Spleen (tissue), 11 donors: ENCODE data around the gene OTOA. TPM values are rescaled to one million over a fixed set of nuclear protein-coding genes. Genes with fewer than 3 reads are reported as not detected.

Source experiments
- DNase-seq: peaks from one replicate; pipeline ENCODE4 v3.0.0-alpha.2; 2020
- H3K27ac ChIP-seq, 8 donors: fragments of 200-600 bp; sonication (generic) in 7 of 8; 1 replicate in 4 of 8; 2 replicates in 4 of 8; pipeline versions ENCODE4 v1.5.0 to v1.8.0; 2016 to 2021; ENCODE audit warnings: inconsistent platforms in 4 of 8, mild to moderate bottlenecking in 4 of 8, moderate library complexity in 1 of 8
- H3K27me3 ChIP-seq, 7 donors: fragments of 200-600 bp; sonication (generic) in 6 of 7; replicated peaks in 1 of 7; 1 replicate in 4 of 7; 2 replicates in 3 of 7; pipeline versions ENCODE4 v1.5.0 to v1.8.0; 2016 to 2021; ENCODE audit warnings: inconsistent platforms in 3 of 7, mild to moderate bottlenecking in 1 of 7
- H3K36me3 ChIP-seq, 6 donors: fragments of 200-600 bp; sonication (generic) in 5 of 6; 1 replicate in 4 of 6; 2 replicates in 2 of 6; pipeline versions ENCODE4 v1.5.0 to v1.8.0; 2016 to 2021; ENCODE audit warnings: inconsistent platforms in 2 of 6
- H3K4me1 ChIP-seq, 6 donors: fragments of 200-600 bp; sonication (generic) in 5 of 6; 1 replicate in 3 of 6; 2 replicates in 3 of 6; pipeline versions ENCODE4 v1.5.0 to v1.8.0; 2016 to 2021; ENCODE audit warnings: inconsistent platforms in 3 of 6
- H3K4me3 ChIP-seq, 8 donors: fragments of 200-600 bp; sonication (generic) in 7 of 8; 1 replicate in 4 of 8; 2 replicates in 4 of 8; pipeline versions ENCODE4 v1.5.0 to v1.8.0; 2016 to 2021; ENCODE audit warnings: inconsistent platforms in 4 of 8, mild to moderate bottlenecking in 4 of 8, moderate library complexity in 2 of 8
- H3K9me3 ChIP-seq, 8 donors: fragments of 200-600 bp; sonication (generic) in 7 of 8; 1 replicate in 4 of 8; 2 replicates in 4 of 8; pipeline versions ENCODE4 v1.5.0 to v1.8.0; 2016 to 2021; ENCODE audit warnings: inconsistent platforms in 4 of 8
- POLR2A ChIP-seq, 3 donors: fragments of 450-650 bp; IDR thresholded peaks; one replicate each; pipeline ENCODE4 v1.5.1; 2017; ENCODE audit warnings: antibody characterized with exemption in 3 of 3, mild to moderate bottlenecking in 1 of 3
- POLR2AphosphoS5 ChIP-seq, 3 donors: sonication (generic); formaldehyde crosslinking; IDR thresholded peaks; one replicate each; pipeline ENCODE4 v1.5.1; 2017; ENCODE audit warnings: antibody characterized with exemption in 3 of 3
- WGBS, 5 donors: extraction: QIAGEN DNeasy Blood & Tissue Kit in 3 of 5; methylation state at CpG; one replicate each; pipeline versions ENCODE4 v1.1.5 to v1.1.7; 2013 to 2018; 5-methylcytosine and 5-hydroxymethylcytosine counted together
- intact Hi-C: fragments of 100-400 bp; cut with DNase I; formaldehyde crosslinking; loops from one replicate; pipeline ENCODE4 v1.15.0; 2023; ENCODE audit warnings: low total_unique reads
- polyA plus RNA-seq, 3 donors: library from polyadenylated mRNA; stranded (reverse); fragments of 200-250 nt; gene quantifications; one replicate each; pipeline ENCODE4 v1.2.1, GENCODE V29; 2013
- total RNA-seq, 7 donors: library from RNA; depleted of rRNA in 3 of 7; stranded (reverse); fragments of >200 nt in 3 of 7; fragmentation: NEBNext Ultra II Directional in 4 of 7; extraction: Animal tissue kit (Norgen Biotek cat#: 25700) in 4 of 7; gene quantifications; one replicate each; pipeline versions ENCODE4 v1.1.0 to v1.2.1, GENCODE V29; 2016 to 2021
- TF ChIP-seq, protein P1 (sequence below), 11 experiments: fragments of 200-600 bp in 7 of 11; fragments of 450-650 bp in 4 of 11; sonication (generic) in 4 of 11; IDR thresholded peaks in 8 of 11; conservative IDR thresholded peaks in 3 of 11; 1 replicate in 7 of 11; 2 replicates in 4 of 11; pipeline versions ENCODE4 v1.4.0 to v1.8.0; 2016 to 2021; ENCODE audit warnings: antibody characterized with exemption in 11 of 11, inconsistent platforms in 4 of 11, mild to moderate bottlenecking in 1 of 11
- donor health status: healthy with polysubstance abuse.
- donor health status: DM: no; HTN: no; CAD: no; lungs with moderate emphysema.
- donor health status: DM: no; HTN: no; CAD: no.
- donor health status: Bipolar disorder and iron deficiency.
- donor health status: healthy.
- donor health status: DM: no; HTN: no; CAD: no.
- donor health status: DM: yes; HTN: yes; CAD: no.

Gene OTOA
- total and polyA plus RNA-seq, 10 donors: 0.86 to 3.1 (median 2.2) TPM

- no peaks in the 10 kb centered on the region for H3K9me3 ChIP-seq
- WGBS, 5 donors: 85 to 95% (median 92%) methylated on average over 4 of the region's 4 CpGs
- no peaks in the 10 kb centered on the region for H3K36me3 ChIP-seq
- H3K27ac ChIP-seq: no peak overlapping the region
- no peak overlapping the region for H3K4me3 ChIP-seq
- H3K4me1 ChIP-seq: no peaks in the 10 kb centered on the region
- H3K27me3 ChIP-seq: no peaks in the 10 kb centered on the region
- intact Hi-C loops: no loop called here
- TF ChIP-seq, protein P1, sequence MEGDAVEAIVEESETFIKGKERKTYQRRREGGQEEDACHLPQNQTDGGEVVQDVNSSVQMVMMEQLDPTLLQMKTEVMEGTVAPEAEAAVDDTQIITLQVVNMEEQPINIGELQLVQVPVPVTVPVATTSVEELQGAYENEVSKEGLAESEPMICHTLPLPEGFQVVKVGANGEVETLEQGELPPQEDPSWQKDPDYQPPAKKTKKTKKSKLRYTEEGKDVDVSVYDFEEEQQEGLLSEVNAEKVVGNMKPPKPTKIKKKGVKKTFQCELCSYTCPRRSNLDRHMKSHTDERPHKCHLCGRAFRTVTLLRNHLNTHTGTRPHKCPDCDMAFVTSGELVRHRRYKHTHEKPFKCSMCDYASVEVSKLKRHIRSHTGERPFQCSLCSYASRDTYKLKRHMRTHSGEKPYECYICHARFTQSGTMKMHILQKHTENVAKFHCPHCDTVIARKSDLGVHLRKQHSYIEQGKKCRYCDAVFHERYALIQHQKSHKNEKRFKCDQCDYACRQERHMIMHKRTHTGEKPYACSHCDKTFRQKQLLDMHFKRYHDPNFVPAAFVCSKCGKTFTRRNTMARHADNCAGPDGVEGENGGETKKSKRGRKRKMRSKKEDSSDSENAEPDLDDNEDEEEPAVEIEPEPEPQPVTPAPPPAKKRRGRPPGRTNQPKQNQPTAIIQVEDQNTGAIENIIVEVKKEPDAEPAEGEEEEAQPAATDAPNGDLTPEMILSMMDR (IDR thresholded peaks at IDR 0.05 in 8 of 11, conservative IDR thresholded peaks at IDR 0.05 in 3 of 11): no peak
- no peak for TF ChIP-seq POLR2AphosphoS5 (IDR thresholded peaks at IDR 0.05)
- TF ChIP-seq POLR2A (IDR thresholded peaks at IDR 0.05): no peak
- DNase-seq: no peak
These were observed 30.8 kb downstream of the OTOA start for GRCh38 chr16:21694609-21695008.

DNA sequence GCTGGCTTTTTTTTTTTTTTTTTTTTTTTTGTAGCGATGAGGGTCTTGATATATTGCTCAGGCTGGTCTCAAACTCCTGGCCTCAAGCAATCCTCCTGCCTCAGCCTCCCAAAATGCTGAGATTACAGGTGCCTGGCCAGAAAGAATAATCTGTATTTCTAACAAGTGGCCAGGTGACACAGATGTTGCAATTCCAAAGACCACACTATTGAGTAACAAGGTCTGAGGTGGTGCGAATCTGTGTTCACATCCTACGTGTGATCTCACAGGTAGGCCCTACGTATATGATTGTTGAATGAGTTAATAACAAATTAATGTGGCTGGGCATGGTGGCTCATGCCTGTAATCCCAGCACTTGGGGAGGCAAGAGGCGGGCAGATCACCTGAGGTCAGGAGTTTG, 33.3 kb downstream of the OTOA start:
- Histone ChIP-seq H3K4me1 (no peaks in the 10 kb centered on the region), H3K9me3 (no peaks in the 10 kb centered on the region), H3K27ac (no peak overlapping the region), H3K36me3 (no peaks in the 10 kb centered on the region), H3K4me3 (no peak overlapping the region), H3K27me3 (no peaks in the 10 kb centered on the region)
- WGBS, 5 donors: 83 to 98% (median 93%) methylated on average over 5 of the region's 5 CpGs
- DNase-seq: no peak
- intact Hi-C loops: no loop called here
- TF ChIP-seq POLR2A (IDR thresholded peaks at IDR 0.05): no peak

- no peaks in the 10 kb centered on the region for H3K27me3 ChIP-seq
- intact Hi-C loops: no loop called here
- no peak for TF ChIP-seq POLR2AphosphoS5 (IDR thresholded peaks at IDR 0.05)
- TF ChIP-seq POLR2A (IDR thresholded peaks at IDR 0.05): no peak
- TF ChIP-seq, protein P1 (IDR thresholded peaks at IDR 0.05 in 8 of 11, conservative IDR thresholded peaks at IDR 0.05 in 3 of 11): no peak
- H3K9me3 ChIP-seq: no peaks in the 10 kb centered on the region
- H3K27ac ChIP-seq: no peak overlapping the region
- DNase-seq: no peak
- H3K4me3 ChIP-seq: no peak overlapping the region
- 76 to 80% (median 79%) methylated on average over 9 of the region's 9 CpGs for WGBS, 5 donors
- no peaks in the 10 kb centered on the region for H3K36me3 ChIP-seq
- H3K4me1 ChIP-seq: peaks cover 0 to under 1% (median 0%) of the 10 kb centered on the region in 6 donors
These were observed 34.6 kb downstream of the OTOA start for GRCh38 chr16:21698169-21699032.

- no peaks in the 10 kb centered on the region for H3K27me3 ChIP-seq
- intact Hi-C loops: no loop called here
- H3K4me1 ChIP-seq: peaks cover 0 to 11% (median 4%) of the 10 kb centered on the region in 6 donors
- H3K4me3 ChIP-seq: no peak overlapping the region
- WGBS, 5 donors: 41 to 87% (median 59%) methylated on average over 2 of the region's 2 CpGs
- TF ChIP-seq, protein P1 (IDR thresholded peaks at IDR 0.05 in 8 of 11, conservative IDR thresholded peaks at IDR 0.05 in 3 of 11): no peak
- TF ChIP-seq POLR2AphosphoS5 (IDR thresholded peaks at IDR 0.05) (no peak), POLR2A (IDR thresholded peaks at IDR 0.05) (no peak)
- H3K27ac ChIP-seq: no peak overlapping the region
- H3K9me3 ChIP-seq: no peaks in the 10 kb centered on the region
- no peaks in the 10 kb centered on the region for H3K36me3 ChIP-seq
- DNase-seq: no peak
These were observed 37.5 kb downstream of the OTOA start for GRCh38 chr16:21701271-21701670.
